ENCODE data around the gene PLCH2. TPM values are rescaled to one million over a fixed set of nuclear protein-coding genes. Genes with fewer than 3 reads are reported as not detected.

PLCH2 gene
- total RNA-seq, 2 donors from 2014 or later = 1.1 to 1.9 TPM

DNA sequence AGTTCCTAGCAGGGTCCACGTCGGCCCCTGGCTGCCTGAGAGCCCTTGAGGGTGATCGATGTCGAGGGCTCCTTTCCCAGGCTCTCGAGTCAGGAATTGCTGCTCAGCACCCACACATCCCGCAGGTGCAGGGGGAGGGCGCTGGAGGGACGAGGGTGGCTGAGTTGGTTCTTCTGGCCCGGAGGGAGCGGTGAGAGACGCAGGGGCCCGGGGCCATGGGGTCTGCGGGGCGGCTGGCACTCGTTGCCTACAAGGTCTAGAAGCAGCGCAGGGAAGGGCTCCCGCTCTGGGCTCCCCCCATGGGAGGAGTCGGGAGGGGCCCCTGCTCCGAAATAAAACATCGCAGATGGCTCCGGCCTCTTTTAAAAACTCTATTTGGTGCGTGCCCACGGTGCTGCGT, 32.1 kb downstream of the PLCH2 start:
- DNase-seq (ENCODE audit: low spot score) (no peak), ATAC-seq (ENCODE audit: insufficient number of reproducible peaks, low FRiP score, low read depth) (no peak)
- no peaks in the 10 kb centered on the region for H3K4me1 ChIP-seq (ENCODE audit: control insufficient read depth in 1 of 2, low read depth in 2 of 2)
- H3K27ac ChIP-seq = no peak overlapping the region
- H3K4me3 ChIP-seq = no peak overlapping the region
- TF ChIP-seq, protein P1, sequence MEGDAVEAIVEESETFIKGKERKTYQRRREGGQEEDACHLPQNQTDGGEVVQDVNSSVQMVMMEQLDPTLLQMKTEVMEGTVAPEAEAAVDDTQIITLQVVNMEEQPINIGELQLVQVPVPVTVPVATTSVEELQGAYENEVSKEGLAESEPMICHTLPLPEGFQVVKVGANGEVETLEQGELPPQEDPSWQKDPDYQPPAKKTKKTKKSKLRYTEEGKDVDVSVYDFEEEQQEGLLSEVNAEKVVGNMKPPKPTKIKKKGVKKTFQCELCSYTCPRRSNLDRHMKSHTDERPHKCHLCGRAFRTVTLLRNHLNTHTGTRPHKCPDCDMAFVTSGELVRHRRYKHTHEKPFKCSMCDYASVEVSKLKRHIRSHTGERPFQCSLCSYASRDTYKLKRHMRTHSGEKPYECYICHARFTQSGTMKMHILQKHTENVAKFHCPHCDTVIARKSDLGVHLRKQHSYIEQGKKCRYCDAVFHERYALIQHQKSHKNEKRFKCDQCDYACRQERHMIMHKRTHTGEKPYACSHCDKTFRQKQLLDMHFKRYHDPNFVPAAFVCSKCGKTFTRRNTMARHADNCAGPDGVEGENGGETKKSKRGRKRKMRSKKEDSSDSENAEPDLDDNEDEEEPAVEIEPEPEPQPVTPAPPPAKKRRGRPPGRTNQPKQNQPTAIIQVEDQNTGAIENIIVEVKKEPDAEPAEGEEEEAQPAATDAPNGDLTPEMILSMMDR (IDR thresholded peaks at IDR 0.05) = no peak
- H3K27me3 ChIP-seq (replicated peaks; ENCODE audit: insufficient read depth) = no peaks in the 10 kb centered on the region
- peaks cover 40% of the 10 kb centered on the region for H3K36me3 ChIP-seq
- H3K9me3 ChIP-seq = no peaks in the 10 kb centered on the region

DNA sequence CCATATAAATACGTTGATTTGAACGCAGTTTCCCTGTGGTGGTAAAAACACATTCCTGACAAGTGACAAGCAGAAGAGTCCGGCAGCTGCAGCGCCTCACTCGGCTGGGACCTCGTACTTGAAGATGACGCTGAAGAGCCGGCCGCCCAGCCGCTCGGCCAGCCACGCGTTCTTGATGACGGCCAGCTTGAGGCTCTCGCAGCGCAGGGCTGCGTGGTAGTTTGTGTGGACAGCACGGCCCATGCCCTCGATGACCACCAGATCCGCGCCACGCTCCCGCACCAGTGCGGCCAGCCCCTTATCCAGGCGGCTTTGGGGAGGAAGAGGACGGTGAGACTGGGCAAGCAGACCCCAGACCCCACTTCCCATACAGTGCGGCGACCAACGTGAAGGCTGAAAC, 32.7 kb downstream of the PLCH2 start:
- Histone ChIP-seq H3K4me1 (ENCODE audit: control insufficient read depth in 1 of 2, low read depth in 2 of 2) (no peaks in the 10 kb centered on the region), H3K27ac (no peak overlapping the region), H3K36me3 (peaks cover 45% of the 10 kb centered on the region), H3K27me3 (replicated peaks; ENCODE audit: insufficient read depth) (no peaks in the 10 kb centered on the region), H3K9me3 (no peaks in the 10 kb centered on the region), H3K4me3 (no peak overlapping the region)
- ATAC-seq (ENCODE audit: insufficient number of reproducible peaks, low FRiP score, low read depth) = no peak
- TF ChIP-seq, protein P1 (IDR thresholded peaks at IDR 0.05) = no peak
- no peak for DNase-seq (ENCODE audit: low spot score)

DNA sequence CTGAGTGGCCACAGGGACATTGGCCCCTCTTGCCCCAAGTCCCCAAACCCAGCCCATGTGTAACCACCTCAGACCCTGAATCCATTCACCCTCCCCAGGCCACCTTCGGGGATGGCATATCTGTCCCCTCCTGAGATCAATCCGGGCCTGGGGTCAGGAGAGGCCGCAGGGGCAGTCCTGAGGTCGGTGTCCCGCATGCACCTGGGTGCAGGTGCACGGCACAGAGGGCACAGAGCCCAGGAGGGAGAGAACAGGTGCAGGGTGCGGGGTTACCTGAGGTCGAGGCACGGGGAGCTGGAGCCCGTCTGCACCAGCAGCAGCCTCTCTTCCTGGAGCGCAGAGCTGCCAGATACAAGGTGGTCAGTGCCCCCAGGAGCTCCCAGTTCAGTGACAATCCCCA, 33.5 kb downstream of the PLCH2 start:
- ATAC-seq (ENCODE audit: insufficient number of reproducible peaks, low FRiP score, low read depth) (no peak), DNase-seq (ENCODE audit: low spot score) (no peak)
- Histone ChIP-seq H3K4me1 (ENCODE audit: control insufficient read depth in 1 of 2, low read depth in 2 of 2) (no peaks in the 10 kb centered on the region), H3K4me3 (no peak overlapping the region), H3K27ac (no peak overlapping the region), H3K9me3 (no peaks in the 10 kb centered on the region), H3K36me3 (peaks cover 51% of the 10 kb centered on the region), H3K27me3 (replicated peaks; ENCODE audit: insufficient read depth) (no peaks in the 10 kb centered on the region)
- TF ChIP-seq, protein P1 (IDR thresholded peaks at IDR 0.05) = no peak

DNA sequence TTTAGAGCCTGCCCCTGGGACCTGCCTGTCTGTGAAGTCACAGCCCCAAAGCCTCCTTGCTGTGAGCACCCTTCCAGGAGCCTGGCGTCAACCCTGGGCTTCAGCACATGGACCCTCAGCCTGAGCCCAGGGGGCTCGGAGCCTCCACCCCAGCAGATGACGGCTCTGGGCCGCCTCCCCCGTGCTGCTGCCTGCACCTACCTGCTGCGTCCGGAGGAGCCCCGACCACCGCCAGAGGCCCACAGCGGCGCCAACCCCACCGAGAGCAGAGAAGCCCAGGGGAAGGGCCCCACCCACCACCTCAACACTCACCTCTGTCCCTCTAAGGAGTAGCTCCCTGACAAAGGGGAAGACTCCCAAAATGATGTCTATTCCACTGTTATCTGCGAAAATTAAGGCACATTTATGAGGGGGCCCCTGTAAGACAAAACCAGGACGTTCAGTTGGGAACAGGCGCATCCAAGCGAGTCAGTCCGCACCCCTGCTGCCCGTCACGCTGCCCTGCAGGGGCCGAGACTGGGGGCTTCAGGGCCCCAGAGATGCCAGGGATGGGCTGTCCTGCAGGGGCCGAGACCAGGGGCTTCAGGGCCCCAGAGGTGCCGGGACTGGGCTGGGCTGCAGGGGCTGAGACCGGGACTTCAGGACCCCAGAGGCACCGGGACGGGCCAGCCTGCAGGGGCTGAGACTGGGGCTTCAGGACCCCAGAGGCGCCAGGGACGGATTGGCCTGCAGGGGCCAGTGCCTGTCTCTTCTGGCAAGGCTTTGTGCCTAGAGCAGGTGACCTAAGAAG, 34.5 kb downstream of the PLCH2 start:
- Histone ChIP-seq H3K36me3 (peaks cover 60% of the 10 kb centered on the region), H3K27me3 (replicated peaks; ENCODE audit: insufficient read depth) (no peaks in the 10 kb centered on the region), H3K4me1 (ENCODE audit: control insufficient read depth in 1 of 2, low read depth in 2 of 2) (no peaks in the 10 kb centered on the region), H3K4me3 (no peak overlapping the region), H3K27ac (no peak overlapping the region), H3K9me3 (no peaks in the 10 kb centered on the region)
- TF ChIP-seq, protein P1 (IDR thresholded peaks at IDR 0.05) = no peak
- DNase-seq (ENCODE audit: low spot score) (no peak), ATAC-seq (ENCODE audit: insufficient number of reproducible peaks, low FRiP score, low read depth) (no peak)

DNA sequence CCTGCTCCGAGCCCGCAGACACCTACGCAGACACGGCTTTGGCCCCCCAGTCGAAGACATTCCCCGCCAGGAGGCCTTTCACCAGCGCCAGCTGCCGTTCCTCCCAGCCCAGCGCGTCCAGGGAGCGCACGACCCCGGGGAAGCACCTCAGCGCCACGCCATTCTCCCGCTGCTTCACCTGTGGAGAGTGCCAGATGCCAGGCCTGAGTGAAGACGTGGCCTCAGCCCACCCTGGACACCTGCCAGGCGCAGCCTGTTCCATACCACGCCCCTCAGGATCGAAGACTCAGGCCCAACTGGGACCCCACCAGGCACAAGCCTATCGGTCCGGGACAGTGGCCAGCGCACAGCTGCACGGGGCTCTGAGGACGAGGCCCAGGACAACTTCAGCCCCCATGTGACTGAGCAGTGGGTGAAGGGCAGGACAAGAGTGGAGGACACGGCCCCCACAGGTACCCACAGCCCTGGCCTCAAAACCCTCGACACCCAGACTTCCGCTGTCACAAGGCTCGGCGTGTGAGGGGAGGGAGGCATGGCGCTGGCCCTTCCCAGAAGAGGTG, 36.9 kb downstream of the PLCH2 start:
- Histone ChIP-seq H3K27me3 (replicated peaks; ENCODE audit: insufficient read depth) (no peaks in the 10 kb centered on the region), H3K36me3 (peaks cover 81% of the 10 kb centered on the region), H3K4me3 (no peak overlapping the region), H3K9me3 (no peaks in the 10 kb centered on the region), H3K27ac (no peak overlapping the region), H3K4me1 (ENCODE audit: control insufficient read depth in 1 of 2, low read depth in 2 of 2) (no peaks in the 10 kb centered on the region)
- no peak for DNase-seq (ENCODE audit: low spot score)
- TF ChIP-seq, protein P1 (IDR thresholded peaks at IDR 0.05) = no peak
- ATAC-seq (ENCODE audit: insufficient number of reproducible peaks, low FRiP score, low read depth) = no peak
